ENCODE results near the gene GPRIN1. TPM values are rescaled to one million over a fixed set of nuclear protein-coding genes. Genes with fewer than 3 reads are reported as not detected.

The GPRIN1 gene
- total RNA-seq, 1 donor from 2014 or later = 0.67 TPM

DNA sequence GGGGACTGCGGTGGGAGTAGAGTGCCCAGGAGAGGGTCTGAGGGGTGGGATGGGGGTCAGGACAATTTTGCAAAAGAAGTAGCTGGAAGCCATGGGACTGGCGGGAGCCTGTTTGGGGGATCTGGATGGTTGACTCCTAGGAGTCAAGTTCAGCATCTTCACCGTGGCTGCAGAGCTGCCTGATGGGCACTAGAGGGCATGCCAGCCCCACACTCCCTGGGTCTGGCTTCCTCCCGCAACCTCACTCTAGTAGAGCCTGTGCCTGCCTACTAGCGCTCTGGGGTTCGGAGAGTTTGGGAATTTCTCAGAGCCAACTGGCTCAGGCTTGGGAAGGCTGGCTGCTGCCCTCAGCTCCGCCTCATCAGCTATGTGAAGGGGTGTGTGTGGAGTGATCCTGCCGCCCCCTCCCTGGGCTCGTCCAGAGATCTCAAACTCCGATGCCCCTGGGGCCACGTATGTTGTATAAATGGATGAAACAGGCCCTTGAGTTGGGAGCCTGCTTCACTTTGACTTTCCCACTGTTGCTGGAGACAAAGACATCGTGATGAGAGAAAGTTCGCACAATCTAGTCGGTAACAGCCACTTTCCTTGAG, 48.1 kb upstream of the GPRIN1 start:
- H3K27me3 Mint-ChIP-seq (ENCODE audit: insufficient read depth, low read depth) = peaks cover 11% of the 10 kb centered on the region

DNA sequence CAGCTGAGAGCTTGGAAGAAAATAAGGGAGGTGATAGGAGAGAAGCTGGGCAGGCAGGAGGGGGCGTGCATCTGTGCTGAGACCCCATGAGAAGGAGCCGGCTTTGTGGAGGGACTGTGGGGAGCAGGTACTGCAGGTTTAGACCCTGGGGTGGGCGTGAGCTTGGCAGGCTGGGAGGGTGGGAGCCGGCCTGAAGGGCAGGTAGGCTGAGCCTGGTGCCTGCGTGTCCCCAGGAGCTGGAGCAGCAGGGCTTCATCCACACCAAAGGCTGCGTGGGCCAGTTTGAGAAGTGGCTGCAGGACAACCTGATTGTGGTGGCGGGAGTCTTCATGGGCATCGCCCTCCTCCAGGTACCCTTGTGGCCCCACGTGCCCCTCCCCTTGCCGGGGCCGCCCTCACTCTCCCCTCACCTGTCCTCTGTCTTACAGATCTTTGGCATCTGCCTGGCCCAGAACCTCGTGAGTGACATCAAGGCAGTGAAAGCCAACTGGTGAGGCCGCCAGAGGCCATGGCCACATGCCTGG, 46.6 kb upstream of the GPRIN1 start:
- H2AFZ ChIP-seq (replicated peaks) = no peak overlapping the region
- H3K9me3 ChIP-seq (ENCODE audit: low read depth) = no peaks in the 10 kb centered on the region
- peak overlapping the region; percentile 4 for H3K27ac Mint-ChIP-seq
- no peak overlapping the region for H3K4me2 ChIP-seq
- H3K27ac ChIP-seq = no peak overlapping the region
- no peaks in the 10 kb centered on the region for H3K36me3 ChIP-seq
- no peak overlapping the region for H3K4me3 Mint-ChIP-seq
- no peak for TF ChIP-seq EZH2 (IDR thresholded peaks at IDR 0.05)
- TF ChIP-seq, protein P1, sequence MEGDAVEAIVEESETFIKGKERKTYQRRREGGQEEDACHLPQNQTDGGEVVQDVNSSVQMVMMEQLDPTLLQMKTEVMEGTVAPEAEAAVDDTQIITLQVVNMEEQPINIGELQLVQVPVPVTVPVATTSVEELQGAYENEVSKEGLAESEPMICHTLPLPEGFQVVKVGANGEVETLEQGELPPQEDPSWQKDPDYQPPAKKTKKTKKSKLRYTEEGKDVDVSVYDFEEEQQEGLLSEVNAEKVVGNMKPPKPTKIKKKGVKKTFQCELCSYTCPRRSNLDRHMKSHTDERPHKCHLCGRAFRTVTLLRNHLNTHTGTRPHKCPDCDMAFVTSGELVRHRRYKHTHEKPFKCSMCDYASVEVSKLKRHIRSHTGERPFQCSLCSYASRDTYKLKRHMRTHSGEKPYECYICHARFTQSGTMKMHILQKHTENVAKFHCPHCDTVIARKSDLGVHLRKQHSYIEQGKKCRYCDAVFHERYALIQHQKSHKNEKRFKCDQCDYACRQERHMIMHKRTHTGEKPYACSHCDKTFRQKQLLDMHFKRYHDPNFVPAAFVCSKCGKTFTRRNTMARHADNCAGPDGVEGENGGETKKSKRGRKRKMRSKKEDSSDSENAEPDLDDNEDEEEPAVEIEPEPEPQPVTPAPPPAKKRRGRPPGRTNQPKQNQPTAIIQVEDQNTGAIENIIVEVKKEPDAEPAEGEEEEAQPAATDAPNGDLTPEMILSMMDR (IDR thresholded peaks at IDR 0.05) = no peak
- no peak for TF ChIP-seq EZH2phosphoT487 (IDR thresholded peaks at IDR 0.05)
- no peak for DNase-seq (ENCODE audit: low spot score)
- H3K27me3 ChIP-seq = no peaks in the 10 kb centered on the region
- no peak overlapping the region for H3K4me3 ChIP-seq
- H3K4me1 Mint-ChIP-seq = no peaks in the 10 kb centered on the region
- H3K27me3 Mint-ChIP-seq (ENCODE audit: insufficient read depth, low read depth) = peaks cover 12% of the 10 kb centered on the region
- no peak overlapping the region for H3K9ac ChIP-seq
- peaks cover 8% of the 10 kb centered on the region for H4K20me1 ChIP-seq (ENCODE audit: low read depth)
- H3K4me1 ChIP-seq = no peaks in the 10 kb centered on the region
- H3F3A ChIP-seq (ENCODE audit: low read depth) = no peaks in the 10 kb centered on the region
- no peaks in the 10 kb centered on the region for H3K79me2 ChIP-seq (ENCODE audit: low read depth)
- peaks cover 5% of the 10 kb centered on the region for H3K36me3 Mint-ChIP-seq
- no peaks in the 10 kb centered on the region for H3K9me3 Mint-ChIP-seq

More for the DNA sequence above, 48.1 kb upstream of the GPRIN1 start:
- Histone ChIP-seq H3K36me3 (no peaks in the 10 kb centered on the region), H3K4me2 (no peak overlapping the region), H3K27me3 (no peaks in the 10 kb centered on the region), H3F3A (ENCODE audit: low read depth) (no peaks in the 10 kb centered on the region), H4K20me1 (ENCODE audit: low read depth) (peaks cover 8% of the 10 kb centered on the region), H3K79me2 (ENCODE audit: low read depth) (no peaks in the 10 kb centered on the region), H2AFZ (replicated peaks) (no peak overlapping the region), H3K4me3 (no peak overlapping the region), H3K9ac (no peak overlapping the region), H3K27ac (no peak overlapping the region), H3K9me3 (ENCODE audit: low read depth) (no peaks in the 10 kb centered on the region), H3K4me1 (no peaks in the 10 kb centered on the region)
- H3K4me1 Mint-ChIP-seq = no peaks in the 10 kb centered on the region
- peak; percentile 80 for DNase-seq (ENCODE audit: low spot score)
- TF ChIP-seq EZH2 (IDR thresholded peaks at IDR 0.05) = no peak
- TF ChIP-seq, protein P1 (IDR thresholded peaks at IDR 0.05) = peak; percentile 76
- no peak overlapping the region for H3K27ac Mint-ChIP-seq
- peak overlapping the region; percentile 43 for H3K4me3 Mint-ChIP-seq
- no peaks in the 10 kb centered on the region for H3K9me3 Mint-ChIP-seq
- H3K36me3 Mint-ChIP-seq = peaks cover 5% of the 10 kb centered on the region

DNA sequence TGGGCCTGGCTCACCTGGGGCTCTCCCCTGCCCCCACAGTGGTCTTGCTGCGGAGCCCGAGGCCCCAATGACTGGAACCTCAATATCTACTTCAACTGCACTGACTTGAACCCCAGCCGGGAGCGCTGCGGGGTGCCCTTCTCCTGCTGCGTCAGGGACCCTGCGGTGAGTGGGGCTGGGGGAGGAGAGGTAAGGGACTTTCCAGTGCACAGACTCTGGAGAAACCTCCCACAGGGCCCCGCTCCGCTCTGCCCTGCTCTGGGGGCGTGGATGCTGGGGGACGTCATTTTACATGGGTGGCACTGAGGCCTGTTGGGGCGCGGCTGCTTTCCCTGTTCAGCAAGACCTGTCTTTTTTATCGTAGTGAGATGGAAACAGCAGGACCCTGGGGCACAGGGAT, 44.9 kb upstream of the GPRIN1 start:
- H3K4me1 ChIP-seq = peaks cover 4% of the 10 kb centered on the region
- no peak overlapping the region for H3K9ac ChIP-seq
- H3K27ac ChIP-seq = no peak overlapping the region
- H3K4me3 ChIP-seq = no peak overlapping the region
- H3K27ac Mint-ChIP-seq = no peak overlapping the region
- H3K9me3 Mint-ChIP-seq = no peaks in the 10 kb centered on the region
- no peaks in the 10 kb centered on the region for H3K9me3 ChIP-seq (ENCODE audit: low read depth)
- no peaks in the 10 kb centered on the region for H3K36me3 ChIP-seq
- H3K4me1 Mint-ChIP-seq = peaks cover 5% of the 10 kb centered on the region
- H3F3A ChIP-seq (ENCODE audit: low read depth) = no peaks in the 10 kb centered on the region
- H3K4me3 Mint-ChIP-seq = no peak overlapping the region
- peaks cover 19% of the 10 kb centered on the region for H3K27me3 Mint-ChIP-seq (ENCODE audit: insufficient read depth, low read depth)
- H3K36me3 Mint-ChIP-seq = peaks cover 5% of the 10 kb centered on the region
- peaks cover 9% of the 10 kb centered on the region for H3K79me2 ChIP-seq (ENCODE audit: low read depth)
- TF ChIP-seq, protein P1 (IDR thresholded peaks at IDR 0.05) = no peak
- TF ChIP-seq EZH2 (IDR thresholded peaks at IDR 0.05) (no peak), EZH2phosphoT487 (IDR thresholded peaks at IDR 0.05) (no peak)
- peaks cover 17% of the 10 kb centered on the region for H4K20me1 ChIP-seq (ENCODE audit: low read depth)
- no peaks in the 10 kb centered on the region for H3K27me3 ChIP-seq
- DNase-seq (ENCODE audit: low spot score) = no peak
- no peak overlapping the region for H2AFZ ChIP-seq (replicated peaks)
- no peak overlapping the region for H3K4me2 ChIP-seq
